Activated T-cell treated with anti-CD3 and anti-CD28 coated beads, Interleukin-2, amount 50 U/mL, for 24 hours (primary cell): ENCODE results near the gene HSPA6.
"Not testable (repeated sequence)": the region's sequence is repeated elsewhere in the genome, so short reads cannot be mapped to it uniquely, and the experiment has no call there.

Experiments used
- DNase-seq: peaks from one replicate; pipeline ENCODE4 v3.0.0-alpha.2; 2020
- H3K27ac Mint-ChIP-seq: 2 replicates; pipeline ENCODE4 v1.8.0; 2020; ENCODE audit warnings: mild to moderate bottlenecking, mixed read lengths
- H3K27me3 Mint-ChIP-seq: 2 replicates; pipeline ENCODE4 v1.8.0; 2020; ENCODE audit warnings: mixed read lengths
- H3K36me3 Mint-ChIP-seq: 2 replicates; pipeline ENCODE4 v1.8.0; 2020; ENCODE audit warnings: low read depth, mixed read lengths
- H3K4me1 Mint-ChIP-seq: 2 replicates; pipeline ENCODE4 v1.8.0; 2020; ENCODE audit warnings: low read depth, mixed read lengths
- H3K4me3 Mint-ChIP-seq: 2 replicates; pipeline ENCODE4 v1.8.0; 2020; ENCODE audit warnings: mild to moderate bottlenecking, moderate library complexity, mixed read lengths
- H3K9me3 Mint-ChIP-seq: 2 replicates; pipeline ENCODE4 v1.8.0; 2020; ENCODE audit warnings: mixed read lengths

Gene HSPA6

DNA sequence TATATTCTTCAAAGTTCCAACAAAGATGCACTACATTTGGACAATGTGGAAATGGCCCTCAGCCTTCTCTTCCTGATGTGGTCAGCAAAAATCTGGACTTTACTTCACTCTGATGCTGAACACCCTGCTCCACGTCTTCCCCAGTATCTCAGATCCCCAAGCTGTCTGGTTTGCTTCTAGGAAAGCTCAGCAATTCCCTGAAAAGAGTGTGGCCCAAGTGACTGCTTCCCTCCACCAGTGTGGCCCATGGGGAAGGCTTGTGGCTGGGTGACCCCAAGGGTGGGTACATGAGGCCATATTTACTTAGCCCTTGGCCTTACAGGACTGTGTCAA lies 10.9 kb upstream of the HSPA6 start:
- not testable (repeated sequence) for H3K27me3 Mint-ChIP-seq, H3K36me3 Mint-ChIP-seq, H3K9me3 Mint-ChIP-seq, H3K4me3 Mint-ChIP-seq, DNase-seq, H3K4me1 Mint-ChIP-seq, H3K27ac Mint-ChIP-seq

DNA sequence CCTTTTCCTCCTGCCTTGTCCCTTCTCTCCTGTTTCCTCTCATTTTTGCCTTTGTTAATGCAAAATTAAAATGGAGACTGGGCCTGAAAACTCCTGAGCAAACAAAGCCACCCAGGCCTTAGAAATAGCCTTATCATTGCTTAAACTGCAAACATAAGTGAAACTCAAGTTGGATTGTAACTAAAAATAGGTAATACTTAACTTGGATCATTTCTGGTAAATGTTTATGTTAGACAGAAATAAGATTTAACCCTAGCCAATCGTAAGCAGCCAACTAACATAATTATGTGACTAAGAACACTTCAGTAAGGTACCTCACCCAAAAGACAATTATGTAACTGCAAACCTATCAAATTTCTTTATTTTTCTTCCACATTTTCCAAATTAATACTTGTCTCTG lies 10.4 kb upstream of the HSPA6 start:
- not testable (repeated sequence) for H3K4me3 Mint-ChIP-seq, H3K9me3 Mint-ChIP-seq, H3K36me3 Mint-ChIP-seq, H3K4me1 Mint-ChIP-seq, DNase-seq, H3K27me3 Mint-ChIP-seq, H3K27ac Mint-ChIP-seq

DNA sequence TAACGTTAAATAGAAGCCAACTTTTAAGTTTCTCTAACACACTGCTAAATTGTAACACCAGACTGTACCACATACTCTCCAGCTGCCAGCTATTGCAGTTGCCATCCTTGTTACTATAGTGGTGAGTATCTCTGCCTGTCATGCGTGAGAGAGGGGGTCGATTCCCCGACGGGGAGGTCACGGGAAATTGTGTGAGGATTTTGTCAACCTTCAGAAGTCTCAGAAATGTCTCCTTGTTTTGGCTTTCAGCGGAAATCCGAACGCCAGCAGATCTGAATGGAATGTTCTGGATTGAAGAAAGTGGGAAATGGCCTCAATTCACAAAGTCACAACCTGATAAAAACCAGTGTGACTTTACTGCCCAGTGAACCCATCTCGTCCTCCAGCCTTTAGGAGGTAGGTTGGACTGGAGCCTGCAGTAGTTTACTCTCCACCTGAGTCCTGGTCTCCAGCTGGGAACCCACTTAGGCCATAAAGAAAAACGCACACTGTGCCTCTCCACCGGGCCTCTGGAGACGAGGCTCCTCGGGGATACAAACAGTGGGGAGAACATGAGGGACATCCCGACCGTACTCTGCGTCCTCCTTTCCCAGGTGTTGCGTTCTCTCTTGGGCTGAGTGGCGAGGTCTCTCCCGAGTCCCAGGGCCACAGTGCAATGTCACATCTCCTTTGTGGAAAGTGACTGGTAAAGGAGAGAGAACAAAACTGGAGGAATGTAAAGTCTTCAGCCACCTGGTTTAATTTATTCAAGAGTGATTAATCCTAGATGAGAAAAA lies 1.1 kb upstream of the HSPA6 start:
- Mint-ChIP-seq H3K27ac (peak overlapping the region; percentile 93), H3K4me3 (peak overlapping the region; percentile 80), H3K4me1 (peaks cover 10% of the 10 kb centered on the region), H3K27me3 (peaks cover 15% of the 10 kb centered on the region)
- not testable (repeated sequence) for DNase-seq, H3K9me3 Mint-ChIP-seq, H3K36me3 Mint-ChIP-seq

DNA sequence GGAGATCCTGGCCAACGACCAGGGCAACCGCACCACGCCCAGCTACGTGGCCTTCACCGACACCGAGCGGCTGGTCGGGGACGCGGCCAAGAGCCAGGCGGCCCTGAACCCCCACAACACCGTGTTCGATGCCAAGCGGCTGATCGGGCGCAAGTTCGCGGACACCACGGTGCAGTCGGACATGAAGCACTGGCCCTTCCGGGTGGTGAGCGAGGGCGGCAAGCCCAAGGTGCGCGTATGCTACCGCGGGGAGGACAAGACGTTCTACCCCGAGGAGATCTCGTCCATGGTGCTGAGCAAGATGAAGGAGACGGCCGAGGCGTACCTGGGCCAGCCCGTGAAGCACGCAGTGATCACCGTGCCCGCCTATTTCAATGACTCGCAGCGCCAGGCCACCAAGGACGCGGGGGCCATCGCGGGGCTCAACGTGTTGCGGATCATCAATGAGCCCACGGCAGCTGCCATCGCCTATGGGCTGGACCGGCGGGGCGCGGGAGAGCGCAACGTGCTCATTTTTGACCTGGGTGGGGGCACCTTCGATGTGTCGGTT lies 477 bp downstream of the HSPA6 start:
- not testable (repeated sequence) for H3K36me3 Mint-ChIP-seq, H3K9me3 Mint-ChIP-seq, H3K27ac Mint-ChIP-seq
- Mint-ChIP-seq H3K4me3 (peak overlapping the region; percentile 80), H3K4me1 (peaks cover 12% of the 10 kb centered on the region), H3K27me3 (peaks cover 15% of the 10 kb centered on the region)
- DNase-seq = peak; percentile 62

DNA sequence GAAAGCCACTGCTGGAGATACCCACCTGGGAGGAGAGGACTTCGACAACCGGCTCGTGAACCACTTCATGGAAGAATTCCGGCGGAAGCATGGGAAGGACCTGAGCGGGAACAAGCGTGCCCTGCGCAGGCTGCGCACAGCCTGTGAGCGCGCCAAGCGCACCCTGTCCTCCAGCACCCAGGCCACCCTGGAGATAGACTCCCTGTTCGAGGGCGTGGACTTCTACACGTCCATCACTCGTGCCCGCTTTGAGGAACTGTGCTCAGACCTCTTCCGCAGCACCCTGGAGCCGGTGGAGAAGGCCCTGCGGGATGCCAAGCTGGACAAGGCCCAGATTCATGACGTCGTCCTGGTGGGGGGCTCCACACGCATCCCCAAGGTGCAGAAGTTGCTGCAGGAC lies 981 bp downstream of the HSPA6 start:
- peaks cover 17% of the 10 kb centered on the region for H3K27me3 Mint-ChIP-seq
- not testable (repeated sequence) for H3K9me3 Mint-ChIP-seq, DNase-seq, H3K36me3 Mint-ChIP-seq, H3K27ac Mint-ChIP-seq
- peaks cover 17% of the 10 kb centered on the region for H3K4me1 Mint-ChIP-seq
- peak overlapping the region; percentile 80 for H3K4me3 Mint-ChIP-seq

DNA sequence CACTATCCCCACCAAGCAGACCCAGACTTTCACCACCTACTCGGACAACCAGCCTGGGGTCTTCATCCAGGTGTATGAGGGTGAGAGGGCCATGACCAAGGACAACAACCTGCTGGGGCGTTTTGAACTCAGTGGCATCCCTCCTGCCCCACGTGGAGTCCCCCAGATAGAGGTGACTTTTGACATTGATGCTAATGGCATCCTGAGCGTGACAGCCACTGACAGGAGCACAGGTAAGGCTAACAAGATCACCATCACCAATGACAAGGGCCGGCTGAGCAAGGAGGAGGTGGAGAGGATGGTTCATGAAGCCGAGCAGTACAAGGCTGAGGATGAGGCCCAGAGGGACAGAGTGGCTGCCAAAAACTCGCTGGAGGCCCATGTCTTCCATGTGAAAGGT lies 1.6 kb downstream of the HSPA6 start:
- DNase-seq, H3K9me3 Mint-ChIP-seq, H3K36me3 Mint-ChIP-seq, H3K4me3 Mint-ChIP-seq, H3K27ac Mint-ChIP-seq: not testable (repeated sequence)
- Mint-ChIP-seq H3K27me3 (peaks cover 17% of the 10 kb centered on the region), H3K4me1 (peaks cover 19% of the 10 kb centered on the region)

DNA sequence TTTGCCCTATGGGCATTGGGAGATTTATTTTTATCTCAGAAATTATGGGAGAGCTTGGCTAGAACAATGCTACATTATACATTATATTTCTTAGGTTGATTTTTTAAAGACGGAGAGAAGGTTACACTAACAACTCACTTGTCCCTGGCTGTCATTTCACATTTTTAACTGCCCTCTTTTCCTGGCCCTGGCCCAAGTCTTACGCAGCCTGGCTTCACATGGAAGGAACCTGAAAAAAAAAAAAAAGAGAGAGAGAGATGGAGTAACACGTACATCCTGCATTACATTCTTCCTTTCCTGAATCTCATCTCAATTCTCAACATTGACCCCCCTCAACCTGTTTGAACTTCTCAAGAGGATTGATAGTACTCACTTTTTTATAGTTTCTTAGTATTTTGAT lies 4.2 kb downstream of the HSPA6 start:
- not testable (repeated sequence) for H3K9me3 Mint-ChIP-seq, H3K36me3 Mint-ChIP-seq, H3K4me3 Mint-ChIP-seq, DNase-seq, H3K27ac Mint-ChIP-seq
- H3K4me1 Mint-ChIP-seq = peaks cover 25% of the 10 kb centered on the region
- H3K27me3 Mint-ChIP-seq = peaks cover 17% of the 10 kb centered on the region

DNA sequence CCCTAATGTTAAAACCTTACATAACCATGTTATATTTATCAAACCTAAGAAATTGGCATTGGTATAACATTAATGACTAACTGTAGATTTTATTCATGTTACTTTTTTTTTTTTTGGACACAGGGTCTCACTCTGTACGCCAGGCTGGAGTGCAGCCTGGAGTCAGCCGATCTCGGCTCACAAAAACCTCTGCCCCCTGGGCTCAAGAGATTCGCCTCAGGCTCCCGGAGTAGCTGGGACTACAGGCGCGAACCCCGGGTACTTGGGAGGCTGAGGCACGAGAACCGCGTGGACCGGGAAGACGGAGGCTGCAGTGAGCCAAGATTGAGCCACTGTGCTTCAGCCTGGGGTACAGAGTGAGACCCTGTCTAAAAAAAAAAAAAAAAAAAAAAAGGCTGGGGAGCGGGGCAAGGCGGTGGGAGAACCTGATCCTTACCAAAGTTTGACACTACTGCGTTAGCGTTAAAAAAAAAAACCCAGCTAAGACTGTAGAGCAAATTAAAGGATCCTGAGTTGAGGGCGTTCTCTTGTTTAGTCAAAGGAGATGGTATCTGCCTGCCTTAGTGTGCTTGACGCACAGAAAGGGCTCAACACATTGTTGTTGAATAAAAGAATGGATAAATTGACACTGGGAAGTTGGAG lies 5.2 kb downstream of the HSPA6 start:
- not testable (repeated sequence) for H3K36me3 Mint-ChIP-seq, DNase-seq

DNA sequence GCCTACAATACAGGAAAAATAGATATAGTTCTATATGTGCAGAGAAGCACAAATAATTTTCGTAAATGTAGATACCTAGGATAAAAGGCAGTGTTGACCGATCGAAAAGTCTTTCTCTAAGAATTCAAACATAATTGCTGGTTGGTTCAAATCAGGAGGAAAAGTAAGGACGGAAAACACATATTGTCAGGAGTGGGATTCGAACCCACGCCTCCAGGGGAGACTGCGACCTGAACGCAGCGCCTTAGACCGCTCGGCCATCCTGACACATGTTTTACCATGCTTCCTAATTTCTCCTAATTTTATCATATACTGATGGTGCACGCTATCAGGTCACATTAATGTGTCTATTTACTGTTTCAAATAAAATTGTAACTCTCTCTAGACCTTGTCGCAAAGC lies 5.8 kb downstream of the HSPA6 start:
- peak overlapping the region; percentile 93 for H3K4me3 Mint-ChIP-seq

More for the DNA sequence above, 5.2 kb downstream of the HSPA6 start:
- not testable (repeated sequence) for H3K9me3 Mint-ChIP-seq
- H3K4me3 Mint-ChIP-seq = peak overlapping the region; percentile 93
- peaks cover 20% of the 10 kb centered on the region for H3K4me1 Mint-ChIP-seq
- H3K27ac Mint-ChIP-seq = peak overlapping the region; percentile 97
- peaks cover 15% of the 10 kb centered on the region for H3K27me3 Mint-ChIP-seq

DNA sequence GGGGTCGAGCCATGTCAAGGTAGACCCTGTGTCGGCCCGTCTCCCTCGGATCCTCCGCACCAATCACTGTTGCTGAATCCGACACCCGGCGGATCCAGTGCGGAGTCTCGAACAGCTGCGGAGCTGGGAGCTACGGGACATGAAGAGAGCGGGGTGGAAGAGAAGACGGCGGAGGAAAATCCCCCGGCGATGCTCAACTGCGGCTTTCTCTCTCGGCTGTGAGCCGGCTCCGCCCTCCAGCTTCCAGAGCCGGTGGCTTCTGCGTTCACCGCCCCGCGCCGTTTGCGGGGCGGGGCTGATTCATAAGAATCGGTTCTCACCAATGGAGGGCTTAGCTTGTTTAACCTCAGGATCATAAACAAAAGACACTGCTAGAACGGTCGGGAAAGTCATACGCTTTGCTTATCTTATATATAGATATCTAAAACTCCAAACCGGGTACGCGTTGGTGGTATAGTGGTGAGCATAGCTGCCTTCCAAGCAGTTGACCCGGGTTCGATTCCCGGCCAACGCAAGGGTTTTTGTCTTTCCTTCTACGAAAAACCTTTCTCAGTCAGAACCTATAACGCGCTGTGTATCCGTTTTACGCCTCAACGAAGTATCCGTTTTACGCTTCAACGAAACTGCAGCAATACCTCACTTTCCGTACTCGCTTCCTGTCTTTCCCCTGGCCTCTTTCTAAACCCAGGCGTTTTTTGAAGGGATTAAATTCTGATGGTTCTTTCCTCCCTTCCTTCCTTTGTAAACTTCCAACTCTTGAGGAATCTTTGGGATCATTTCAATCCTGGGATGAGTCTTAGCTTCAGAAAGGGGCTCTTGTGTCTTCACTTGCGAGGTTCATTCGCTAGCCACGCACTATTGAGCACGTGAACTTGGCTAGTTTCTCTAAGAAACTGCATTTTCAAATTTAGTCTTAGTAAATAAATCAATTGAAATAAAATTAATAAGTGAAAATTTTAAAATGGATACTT lies 6.6 kb downstream of the HSPA6 start:
- H3K27me3 Mint-ChIP-seq, H3K9me3 Mint-ChIP-seq, H3K36me3 Mint-ChIP-seq: not testable (repeated sequence)
- H3K4me3 Mint-ChIP-seq = peak overlapping the region; percentile 93
- H3K27ac Mint-ChIP-seq = peak overlapping the region; percentile 97
- DNase-seq = peak; percentile 93
- H3K4me1 Mint-ChIP-seq = peaks cover 16% of the 10 kb centered on the region

More for the DNA sequence above, 5.8 kb downstream of the HSPA6 start:
- peaks cover 16% of the 10 kb centered on the region for H3K4me1 Mint-ChIP-seq
- peak; percentile 79 for DNase-seq
- H3K27ac Mint-ChIP-seq = peak overlapping the region; percentile 97
- H3K36me3 Mint-ChIP-seq, H3K9me3 Mint-ChIP-seq: not testable (repeated sequence)
- H3K27me3 Mint-ChIP-seq = peaks cover 11% of the 10 kb centered on the region

DNA sequence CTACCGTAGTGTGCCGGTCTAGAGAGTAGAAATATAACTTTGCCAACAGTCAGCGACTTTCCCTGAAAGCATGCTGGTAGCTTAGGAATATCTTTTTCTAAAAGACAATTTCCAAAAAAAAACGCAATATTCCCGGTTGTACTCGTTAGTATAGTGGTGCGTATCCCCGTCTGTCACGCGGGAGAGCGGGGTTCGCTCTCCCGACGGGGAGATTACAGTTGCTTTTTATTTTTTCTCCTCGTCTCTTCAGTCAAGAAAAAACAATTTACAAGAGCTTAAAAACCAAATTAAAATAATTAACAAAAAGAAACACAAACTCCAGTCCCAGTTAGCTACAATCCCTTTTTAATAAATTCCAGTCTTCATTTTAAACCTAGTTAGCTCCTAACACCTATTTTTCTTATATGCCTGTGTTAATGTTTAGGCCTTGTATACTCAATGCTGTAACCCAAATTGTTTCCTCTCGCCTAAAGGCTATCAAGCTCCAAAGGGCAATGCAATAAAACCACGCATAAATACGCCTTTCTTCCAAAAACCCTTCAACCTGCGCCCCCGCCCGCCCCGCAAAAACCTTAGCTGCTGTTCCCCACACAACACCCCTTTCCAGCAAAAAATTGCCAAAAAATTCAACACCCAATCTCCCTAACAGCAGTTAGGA lies 7.8 kb downstream of the HSPA6 start:
- Mint-ChIP-seq H3K27ac (no peak overlapping the region), H3K9me3 (no peaks in the 10 kb centered on the region), H3K4me1 (peaks cover 16% of the 10 kb centered on the region), H3K36me3 (peaks cover 7% of the 10 kb centered on the region), H3K4me3 (peak overlapping the region; percentile 12), H3K27me3 (peaks cover 2% of the 10 kb centered on the region)
- no peak for DNase-seq

DNA sequence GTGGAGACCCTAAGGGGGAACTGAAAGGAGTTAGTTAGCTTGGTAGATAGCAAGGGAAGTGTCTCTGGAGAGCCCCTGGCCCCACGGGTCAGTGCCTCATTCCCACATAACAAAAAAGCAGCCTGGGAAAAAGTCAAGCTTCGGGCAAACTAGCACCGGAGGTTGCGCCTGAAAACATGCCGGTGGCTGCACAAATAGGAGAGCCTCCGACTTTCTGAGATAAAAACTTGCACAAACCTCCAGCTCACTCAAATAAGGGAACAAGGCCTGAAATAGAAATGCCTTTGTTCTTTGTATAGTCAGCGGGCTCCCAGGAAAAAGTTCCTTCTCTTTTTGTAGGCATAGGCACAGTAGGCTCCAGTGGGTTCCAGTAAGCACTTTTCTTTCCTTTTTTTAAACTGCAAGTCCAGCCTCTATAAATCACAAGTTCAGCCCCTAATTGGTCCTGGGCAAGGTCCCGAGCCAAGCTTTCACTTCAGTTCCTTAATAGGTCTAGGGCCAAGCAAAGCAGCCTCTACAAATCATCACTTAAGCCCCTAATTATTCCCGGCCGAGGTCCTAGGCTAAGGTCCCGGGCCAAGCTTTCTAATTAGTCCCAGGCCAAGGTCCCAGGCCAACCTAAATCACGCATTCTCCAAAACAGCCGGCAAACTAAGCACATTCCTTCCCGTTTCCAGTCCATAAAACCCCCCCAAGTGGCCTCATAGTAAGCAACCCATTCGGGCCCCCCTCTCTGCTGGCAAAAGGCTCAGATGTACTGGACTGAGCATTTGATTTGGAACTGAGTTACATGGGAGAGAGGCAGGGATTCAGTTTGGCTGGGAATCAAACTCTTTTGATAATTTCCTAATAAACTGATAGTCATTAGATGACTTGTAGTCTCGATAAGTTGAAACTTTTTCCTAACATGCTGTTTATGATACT lies 8.6 kb downstream of the HSPA6 start:
- H3K27ac Mint-ChIP-seq, H3K9me3 Mint-ChIP-seq: not testable (repeated sequence)

DNA sequence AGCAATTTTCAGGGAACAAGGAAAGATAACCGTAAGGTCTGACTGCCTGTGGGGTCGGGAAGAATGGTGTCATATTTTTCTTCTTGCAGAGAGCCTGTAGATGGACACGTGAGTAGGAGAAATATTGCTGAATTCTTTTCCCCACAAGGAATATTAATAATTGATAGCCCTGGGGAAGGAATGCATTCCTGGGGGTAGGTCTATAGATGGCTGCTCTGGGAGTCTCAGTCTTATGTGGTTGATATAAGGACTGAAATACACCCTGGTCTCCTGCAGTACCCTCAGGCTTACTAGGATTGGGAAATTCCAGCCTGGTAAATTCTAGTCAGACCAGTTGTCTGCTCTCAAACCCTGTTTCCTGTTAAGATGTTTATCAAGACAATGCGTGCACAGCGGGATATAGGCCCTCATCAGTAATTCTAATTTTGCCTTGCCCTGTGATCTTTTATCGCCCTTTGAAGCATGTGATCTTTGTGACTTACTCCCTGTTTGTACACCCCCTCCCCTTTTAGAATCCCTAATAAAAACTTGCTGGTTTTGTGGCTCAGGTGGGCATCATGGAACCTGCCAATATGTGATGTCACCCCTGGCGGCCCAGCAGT lies 12.8 kb downstream of the HSPA6 start:
- H3K4me3 Mint-ChIP-seq, H3K27ac Mint-ChIP-seq, DNase-seq, H3K27me3 Mint-ChIP-seq, H3K36me3 Mint-ChIP-seq, H3K9me3 Mint-ChIP-seq: not testable (repeated sequence)
- peaks cover 34% of the 10 kb centered on the region for H3K4me1 Mint-ChIP-seq

More for the DNA sequence above, 8.6 kb downstream of the HSPA6 start:
- H3K27me3 Mint-ChIP-seq, H3K4me3 Mint-ChIP-seq, DNase-seq, H3K36me3 Mint-ChIP-seq: not testable (repeated sequence)
- peaks cover 19% of the 10 kb centered on the region for H3K4me1 Mint-ChIP-seq
